GM21390 (cell line): ENCODE data around the gene PIK3R3.
"Not testable (repeated sequence)": the region's sequence is repeated elsewhere in the genome, so short reads cannot be mapped to it uniquely, and the experiment has no call there.

Experiments
- ATAC-seq: cut with Tn5 transposase; IDR thresholded peaks from one replicate; pipeline ENCODE4 v1.9.1; 2021; ENCODE audit not compliant: unreplicated experiment

PIK3R3 gene

DNA sequence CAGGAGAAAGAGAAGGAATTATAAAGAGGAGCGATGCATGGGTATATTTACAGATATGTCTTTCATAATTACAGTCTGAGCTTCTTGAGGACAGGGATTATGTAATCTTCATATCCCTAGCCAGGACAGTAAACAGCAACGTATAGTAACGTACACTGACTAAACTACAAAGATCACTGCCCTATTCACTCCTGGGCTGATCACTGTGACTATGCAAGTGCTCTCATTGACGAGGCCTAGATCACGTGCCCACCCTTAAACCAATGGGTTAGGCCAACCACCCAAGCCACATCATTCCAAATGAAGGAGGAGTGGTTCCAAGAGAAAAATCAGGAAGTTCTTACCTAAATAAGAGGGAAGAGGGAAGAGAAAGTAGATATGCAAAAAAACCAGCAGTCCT, 18.5 kb downstream of the PIK3R3 start:
- ATAC-seq: no peak

GRCh38 chr1:46112108-46112507, 20.3 kb downstream of the PIK3R3 start:
- no peak for ATAC-seq

- no peak for ATAC-seq
Observed at GRCh38 chr1:46110521-46110920, 21.9 kb downstream of the PIK3R3 start.

GRCh38 chr1:46102769-46103476, 29.5 kb downstream of the PIK3R3 start:
- ATAC-seq: no peak

DNA sequence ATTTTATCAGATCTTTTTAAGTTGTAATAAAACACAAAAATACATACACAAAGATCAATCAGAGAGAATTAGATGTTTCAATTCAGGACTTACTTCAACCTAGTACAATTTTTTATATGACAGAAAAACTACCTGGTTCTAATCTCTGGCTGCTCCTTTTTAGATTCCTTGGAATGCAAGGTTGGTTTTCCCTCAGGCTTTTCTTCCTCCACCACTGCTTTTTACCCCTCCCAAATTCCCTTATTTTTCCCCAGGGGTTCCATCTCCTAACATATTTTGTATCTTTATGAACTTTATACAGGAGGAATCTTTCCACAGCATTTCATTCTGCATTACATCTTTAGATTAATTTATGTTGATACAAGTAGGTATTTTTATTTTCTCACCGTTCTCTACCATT, 33.2 kb downstream of the PIK3R3 start:
- ATAC-seq: no peak

DNA sequence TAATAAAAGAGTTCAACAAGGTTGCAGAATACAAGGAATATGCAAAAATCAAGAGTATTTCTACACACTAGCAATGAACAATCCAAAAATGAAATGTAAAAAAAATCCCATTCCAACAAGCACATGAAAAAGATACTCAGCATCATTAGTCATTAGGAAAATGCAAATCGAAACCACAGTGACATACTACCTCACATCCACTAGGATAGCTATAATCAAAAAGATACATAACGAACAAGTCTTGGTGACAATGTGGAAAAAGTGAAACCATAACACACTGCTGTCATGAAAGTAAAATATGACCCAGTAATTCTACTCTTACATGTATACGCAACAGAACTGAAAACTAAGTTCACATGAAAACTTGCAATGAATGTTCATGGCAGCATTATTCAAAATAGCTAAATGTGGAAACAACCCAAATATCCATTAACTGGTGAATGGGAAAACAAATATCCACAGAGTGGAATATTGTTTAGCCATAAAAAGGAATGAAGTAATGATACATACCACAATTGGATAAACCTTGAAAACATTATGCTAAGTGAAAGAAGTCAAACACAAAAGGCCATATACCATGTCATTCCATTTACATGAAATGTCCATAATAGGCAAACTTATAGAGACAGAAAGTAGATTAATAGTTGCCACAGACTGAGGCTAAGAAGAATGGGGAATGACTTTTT, 34.3 kb downstream of the PIK3R3 start:
- ATAC-seq: no peak

DNA sequence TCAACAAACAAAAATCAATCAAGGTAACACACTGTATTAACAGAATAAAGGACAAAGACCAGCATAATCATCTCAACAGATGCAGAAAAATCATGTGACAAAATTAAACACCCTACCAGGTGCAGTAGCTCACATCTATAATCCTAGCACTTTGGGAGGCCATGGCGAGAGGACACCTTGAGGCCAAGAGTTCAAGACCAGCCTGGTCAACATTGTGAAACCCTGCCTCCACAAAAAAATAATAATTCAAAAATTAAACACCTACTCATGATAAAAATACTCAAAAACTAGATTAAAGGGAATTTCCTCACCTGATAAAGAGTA, 35.3 kb downstream of the PIK3R3 start:
- no peak for ATAC-seq

GRCh38 chr1:46096269-46097148, 35.9 kb downstream of the PIK3R3 start:
- no peak for ATAC-seq

DNA sequence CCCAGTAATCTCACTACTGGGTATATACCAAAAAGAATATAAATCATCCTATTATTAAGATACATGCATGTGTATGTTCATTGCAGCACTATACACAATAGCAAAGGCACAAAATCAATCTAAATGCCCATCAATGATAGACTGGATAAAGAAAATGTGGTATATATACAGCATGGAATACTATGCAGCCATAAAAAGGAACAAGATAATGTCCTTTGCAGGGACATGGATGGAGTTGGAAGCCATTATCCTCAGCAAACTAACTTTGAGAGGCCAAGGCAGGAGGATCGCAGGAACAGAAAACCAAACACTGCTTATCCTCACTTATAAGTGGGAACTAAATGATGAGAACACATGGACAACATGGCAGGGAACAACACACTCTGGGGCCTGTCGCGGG, 37.3 kb downstream of the PIK3R3 start:
- not testable (repeated sequence) for ATAC-seq

DNA sequence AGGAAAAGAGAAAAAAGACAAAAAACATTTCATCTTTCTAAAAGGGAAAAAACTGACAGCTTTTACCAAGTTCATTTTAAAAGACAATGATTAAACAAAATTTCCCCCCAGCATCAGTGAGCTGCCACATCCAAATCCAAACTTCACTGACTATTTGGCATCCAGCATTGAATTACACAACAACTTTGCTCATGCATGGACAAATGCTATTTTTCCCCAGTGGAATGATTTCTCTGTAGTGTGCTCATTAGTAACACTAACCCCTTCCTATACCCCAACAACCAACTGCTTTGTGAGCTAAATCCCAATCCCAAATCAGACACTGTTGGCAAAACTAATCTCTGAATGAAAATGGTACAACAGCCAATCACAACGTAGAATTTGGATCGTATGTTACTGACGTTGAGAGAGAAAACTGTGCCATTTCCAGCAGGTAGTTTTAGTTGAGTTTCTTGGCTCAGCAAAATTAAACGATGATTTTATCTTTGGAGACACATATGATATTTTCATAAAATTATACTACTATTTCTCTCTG, 37.9 kb downstream of the PIK3R3 start:
- ATAC-seq: no peak

DNA sequence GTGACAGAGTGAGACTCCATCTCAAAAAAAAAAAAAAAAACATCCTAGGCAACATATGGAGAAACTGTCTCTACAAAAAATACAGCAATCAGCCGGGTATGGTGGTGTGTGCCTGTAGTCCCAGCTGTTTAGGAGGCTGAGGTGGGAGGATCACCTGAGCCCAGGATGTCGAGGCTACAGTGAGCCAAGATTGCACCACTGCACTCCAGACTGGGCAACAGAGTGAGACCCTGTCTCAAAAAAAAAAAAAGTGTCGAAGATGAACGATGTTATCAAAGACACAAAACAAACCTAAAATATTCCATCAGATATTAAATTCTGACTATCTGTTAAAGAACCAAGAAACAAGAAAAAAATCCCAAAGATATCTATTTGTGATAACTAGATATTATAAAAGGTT, 38.6 kb downstream of the PIK3R3 start:
- ATAC-seq: not testable (repeated sequence)

DNA sequence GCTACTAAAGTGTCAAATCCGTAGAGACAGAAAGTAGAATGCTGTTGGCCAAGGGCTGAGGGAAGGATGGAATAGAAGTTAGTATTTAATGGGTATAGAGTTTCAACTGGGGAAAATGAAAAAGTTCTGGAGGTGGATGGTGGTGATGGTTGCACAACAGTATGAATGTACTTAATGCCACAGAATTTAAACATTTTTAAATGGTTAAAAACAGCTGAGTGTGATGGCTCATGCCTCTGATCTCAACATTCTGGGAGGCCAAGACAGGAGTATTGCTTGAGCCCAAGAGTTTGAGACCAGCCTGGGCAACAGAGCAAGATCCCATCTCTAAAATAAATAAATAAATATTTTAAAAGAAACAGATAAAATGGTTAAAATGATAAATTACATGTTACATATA, 44.5 kb downstream of the PIK3R3 start:
- ATAC-seq: no peak

- no peak for ATAC-seq
Observed at GRCh38 chr1:46086576-46086975, 45.9 kb downstream of the PIK3R3 start.

- ATAC-seq: no peak
Observed at GRCh38 chr1:46084553-46085451, 47.6 kb downstream of the PIK3R3 start.

- no peak for ATAC-seq
Observed at GRCh38 chr1:46083579-46083978, 48.9 kb downstream of the PIK3R3 start.

- no peak for ATAC-seq
Observed at GRCh38 chr1:46081619-46082018, 50.8 kb downstream of the PIK3R3 start.

DNA sequence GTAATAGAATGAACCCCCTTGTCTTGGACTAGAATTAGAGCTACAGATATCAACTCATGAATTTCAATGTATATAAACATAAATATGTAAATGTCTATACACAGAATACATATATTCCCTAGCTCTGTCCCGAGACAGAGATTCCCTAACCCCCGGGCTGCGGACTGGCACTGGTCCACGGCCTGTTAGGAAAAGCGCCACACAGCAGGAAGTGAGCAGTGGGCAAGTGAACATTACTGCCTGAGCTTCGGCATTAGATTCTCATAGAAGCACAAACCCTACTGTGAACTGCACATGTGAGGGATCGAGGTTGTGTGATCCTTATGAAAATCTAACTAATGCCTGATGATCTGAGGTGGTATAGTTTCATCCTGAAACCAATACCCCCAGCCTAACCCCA, 51.2 kb downstream of the PIK3R3 start:
- no peak for ATAC-seq

- no peak for ATAC-seq
Observed at GRCh38 chr1:46080257-46080656, 52.2 kb downstream of the PIK3R3 start.

DNA sequence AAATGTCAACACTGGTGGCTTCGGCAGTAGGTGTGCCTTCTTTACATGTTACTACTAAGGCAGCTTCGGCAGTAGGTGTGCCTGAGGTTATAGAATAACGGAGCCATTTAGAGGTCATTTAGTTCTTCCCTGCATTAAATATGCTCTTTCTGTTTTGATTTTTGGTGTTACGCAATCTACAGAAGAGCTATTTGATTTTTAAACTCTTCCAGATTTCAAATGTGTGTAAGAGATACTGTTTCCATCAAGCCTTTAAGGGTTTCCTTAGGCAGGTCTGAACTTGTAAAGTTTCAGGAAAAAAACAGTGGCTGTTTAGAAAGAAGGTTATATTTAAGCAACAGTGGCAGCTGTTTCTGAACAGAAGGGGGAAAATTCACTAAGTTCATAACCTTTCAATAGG, 54.8 kb downstream of the PIK3R3 start:
- ATAC-seq: no peak

DNA sequence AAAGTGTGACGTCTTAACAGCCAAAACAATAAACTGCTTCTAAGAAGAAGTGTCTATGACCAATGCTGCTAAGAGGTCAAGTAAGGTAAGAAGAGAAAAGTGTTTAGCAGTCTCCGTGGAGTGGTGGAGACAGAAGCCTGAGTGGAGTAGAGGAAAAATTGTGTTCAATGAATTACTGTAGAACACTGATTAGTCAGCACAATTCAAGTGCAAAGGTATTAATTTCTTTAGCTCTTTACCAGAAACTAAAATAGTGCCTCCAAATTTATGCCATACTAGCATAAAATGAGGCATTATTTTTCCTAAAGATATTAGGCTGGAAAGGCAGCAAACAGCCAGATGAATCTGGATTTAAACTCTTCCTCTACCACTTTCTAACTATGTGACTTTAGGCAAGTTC, 56.1 kb downstream of the PIK3R3 start:
- ATAC-seq: no peak

DNA sequence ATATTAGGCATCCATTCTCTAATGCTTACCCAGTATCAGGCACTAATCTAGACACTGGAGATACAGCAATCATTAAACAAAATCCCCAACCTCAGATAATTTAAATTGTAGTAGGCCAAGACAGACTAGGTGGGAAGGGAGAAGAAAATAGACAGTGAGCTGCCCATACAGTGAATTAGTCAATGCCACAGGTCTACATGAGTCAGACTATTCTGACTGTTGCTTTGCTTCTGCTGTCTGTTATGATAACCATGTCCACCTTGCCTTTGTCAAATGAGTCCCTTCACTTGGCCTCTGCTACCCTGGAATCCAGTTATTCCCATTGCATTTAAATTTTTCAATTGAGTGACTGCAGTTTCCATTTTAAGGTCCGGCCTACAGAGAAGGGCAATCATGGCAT, 59.5 kb downstream of the PIK3R3 start:
- ATAC-seq: no peak
